ENCODE results near the gene SMAD6.

DNA sequence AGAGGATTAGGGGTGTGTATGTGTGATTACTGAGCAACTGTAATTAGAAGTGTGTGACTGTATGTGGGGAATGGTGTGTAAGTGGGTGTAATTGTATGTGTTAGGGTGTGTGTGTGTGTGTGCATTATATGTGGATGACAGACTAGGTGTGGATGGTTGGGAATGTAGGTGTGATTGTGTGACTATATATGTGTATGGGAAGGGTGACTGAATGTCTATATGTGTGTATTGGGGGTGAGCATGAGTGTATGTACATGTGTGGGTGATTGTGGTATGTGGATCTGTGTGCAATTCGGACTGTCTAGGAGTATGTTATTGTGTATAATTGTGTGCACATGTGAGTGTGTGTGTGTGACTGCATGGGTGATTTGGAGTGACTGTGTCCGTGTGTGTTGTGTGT, 43.2 kb upstream of the SMAD6 start:
- TF ChIP-seq, protein P1, sequence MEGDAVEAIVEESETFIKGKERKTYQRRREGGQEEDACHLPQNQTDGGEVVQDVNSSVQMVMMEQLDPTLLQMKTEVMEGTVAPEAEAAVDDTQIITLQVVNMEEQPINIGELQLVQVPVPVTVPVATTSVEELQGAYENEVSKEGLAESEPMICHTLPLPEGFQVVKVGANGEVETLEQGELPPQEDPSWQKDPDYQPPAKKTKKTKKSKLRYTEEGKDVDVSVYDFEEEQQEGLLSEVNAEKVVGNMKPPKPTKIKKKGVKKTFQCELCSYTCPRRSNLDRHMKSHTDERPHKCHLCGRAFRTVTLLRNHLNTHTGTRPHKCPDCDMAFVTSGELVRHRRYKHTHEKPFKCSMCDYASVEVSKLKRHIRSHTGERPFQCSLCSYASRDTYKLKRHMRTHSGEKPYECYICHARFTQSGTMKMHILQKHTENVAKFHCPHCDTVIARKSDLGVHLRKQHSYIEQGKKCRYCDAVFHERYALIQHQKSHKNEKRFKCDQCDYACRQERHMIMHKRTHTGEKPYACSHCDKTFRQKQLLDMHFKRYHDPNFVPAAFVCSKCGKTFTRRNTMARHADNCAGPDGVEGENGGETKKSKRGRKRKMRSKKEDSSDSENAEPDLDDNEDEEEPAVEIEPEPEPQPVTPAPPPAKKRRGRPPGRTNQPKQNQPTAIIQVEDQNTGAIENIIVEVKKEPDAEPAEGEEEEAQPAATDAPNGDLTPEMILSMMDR (IDR thresholded peaks at IDR 0.05) = no peak
- TF ChIP-seq POLR2AphosphoS5 (IDR thresholded peaks at IDR 0.05) (no peak), EP300 (IDR thresholded peaks at IDR 0.05) (no peak)
